H1 (cell line): ENCODE measurements around the gene TSHZ2. TPM values are rescaled to one million over a fixed set of nuclear protein-coding genes. Genes with fewer than 3 reads are reported as not detected.

ENCODE experiments used
- CTCF ChIA-PET: fragments of 300-600 bp; sonication (Branson Sonifier 250); formaldehyde crosslinking; loops from one replicate; lab custom pipeline; 2021; ENCODE audit not compliant: partially characterized antibody; lab: Charles Lee
- POLR2A ChIA-PET: fragments of 300-600 bp; sonication (Branson Sonifier 250); formaldehyde crosslinking; loops from one replicate; lab custom pipeline; 2021; ENCODE audit warnings: inconsistent platforms; ENCODE audit not compliant: partially characterized antibody; lab: Charles Lee
- DNase-seq, 2 experiments: peaks; one replicate each; pipeline versions ENCODE4 v3.0.0 to v3.0.0-alpha.2; 2010 to 2022; ENCODE audit warnings: low spot score in 2 of 2, low read depth in 1 of 2, mixed read lengths in 1 of 2
- FAIRE-seq: peaks from 2 replicates; lab custom pipeline; 2011; peaks lifted over from hg19 to GRCh38; lab: Jason Lieb, UNC
- H2AFZ ChIP-seq: 2 replicates; pipeline ENCODE4 v1.8.1; 2012; ENCODE audit warnings: low read length, inconsistent platforms
- H2AK5ac ChIP-seq: 2 replicates; pipeline ENCODE4 v1.6.1; 2013; ENCODE audit warnings: low read depth, low read length
- H2BK120ac ChIP-seq: replicated peaks from 2 replicates; pipeline ENCODE3; 2013; ENCODE audit warnings: low read depth, low read length, inconsistent platforms
- H2BK12ac ChIP-seq: 2 replicates; pipeline ENCODE4 v1.6.1; 2013; ENCODE audit warnings: low read depth, low read length
- H2BK15ac ChIP-seq: 2 replicates; pipeline ENCODE4 v1.6.1; 2013; ENCODE audit warnings: low read length
- H2BK20ac ChIP-seq: 2 replicates; pipeline ENCODE4 v1.6.1; 2013; ENCODE audit warnings: low read length
- H2BK5ac ChIP-seq: 2 replicates; pipeline ENCODE4 v1.6.1; 2013; ENCODE audit warnings: low read depth, low read length
- H3K14ac ChIP-seq: 2 replicates; pipeline ENCODE4 v1.6.1; 2013; ENCODE audit warnings: inconsistent platforms; ENCODE audit not compliant: insufficient read length
- H3K18ac ChIP-seq: 2 replicates; pipeline ENCODE4 v1.6.1; 2013; ENCODE audit warnings: low read length; ENCODE audit errors: extremely low read depth
- H3K23ac ChIP-seq: 2 replicates; pipeline ENCODE4 v1.6.1; 2013; ENCODE audit warnings: inconsistent platforms; ENCODE audit not compliant: insufficient read length
- H3K23me2 ChIP-seq: 2 replicates; pipeline ENCODE4 v1.6.1; 2013; ENCODE audit warnings: low read depth, low read length
- H3K27ac ChIP-seq: 2 replicates; pipeline ENCODE4 v1.6.1; 2011; ENCODE audit warnings: low read depth, low read length, inconsistent platforms
- H3K27me3 ChIP-seq, 4 experiments: replicated peaks in 1 of 4; 1 replicate in 1 of 4; 2 replicates in 3 of 4; pipeline versions ENCODE4 v1.6.1 to v1.8.1; 2011 to 2013; ENCODE audit warnings: low read length in 3 of 4, mild to moderate bottlenecking in 3 of 4, inconsistent platforms in 2 of 4, mixed read lengths in 2 of 4, moderate library complexity in 1 of 4; ENCODE audit not compliant: control insufficient read depth in 3 of 4, insufficient read depth in 3 of 4; ENCODE audit errors: extremely low read depth in 1 of 4
- H3K36me3 ChIP-seq, 4 experiments: 2 replicates each; pipeline versions ENCODE4 v1.6.1 to v1.8.1; 2011 to 2013; ENCODE audit warnings: mild to moderate bottlenecking in 4 of 4, low read length in 3 of 4, moderate library complexity in 2 of 4, control low read depth in 1 of 4, inconsistent platforms in 1 of 4; ENCODE audit not compliant: insufficient read depth in 4 of 4, control insufficient read depth in 2 of 4
- H3K4ac ChIP-seq: replicated peaks from 2 replicates; pipeline ENCODE3; 2013; ENCODE audit warnings: low read length, low read depth, mixed read lengths, inconsistent platforms; ENCODE audit not compliant: insufficient read length
- H3K4me1 ChIP-seq, 4 experiments: replicated peaks in 1 of 4; 1 replicate in 1 of 4; 2 replicates in 3 of 4; pipeline versions ENCODE4 v1.6.1 to v1.8.1; 2011 to 2013; ENCODE audit warnings: low read length in 3 of 4, inconsistent platforms in 2 of 4, mixed read lengths in 1 of 4; ENCODE audit not compliant: insufficient read depth in 4 of 4, control insufficient read depth in 3 of 4
- H3K4me2 ChIP-seq, 2 experiments: 2 replicates each; pipeline versions ENCODE4 v1.6.1 to v1.8.1; 2011 to 2013; ENCODE audit warnings: low read depth in 2 of 2, low read length in 2 of 2, control low read depth in 1 of 2, inconsistent platforms in 1 of 2, mild to moderate bottlenecking in 1 of 2; ENCODE audit not compliant: insufficient read depth in 1 of 2
- H3K4me3 ChIP-seq, 4 experiments: fragments of 200-600, 300-600 bp in 1 of 4; sonication (generic), shearing (Covaris generic), sonication (Bioruptor Twin) in 1 of 4; 2 replicates each; pipeline versions ENCODE4 v1.5.1 to v1.8.1; 2011 to 2016; ENCODE audit warnings: low read length in 4 of 4, low read depth in 3 of 4, control low read depth in 2 of 4, inconsistent platforms in 2 of 4, mild to moderate bottlenecking in 2 of 4, mixed read lengths in 1 of 4, moderate library complexity in 1 of 4; ENCODE audit not compliant: insufficient read depth in 2 of 4; ENCODE audit errors: extremely low read depth in 1 of 4
- H3K56ac ChIP-seq: replicated peaks from 2 replicates; pipeline ENCODE3; 2013; ENCODE audit warnings: low read depth, mild to moderate bottlenecking, mixed read lengths, low read length, inconsistent platforms; ENCODE audit not compliant: insufficient read length
- H3K79me1 ChIP-seq: 2 replicates; pipeline ENCODE4 v1.6.1; 2013; ENCODE audit warnings: low read depth, low read length, control low read depth
- H3K79me2 ChIP-seq, 2 experiments: 2 replicates each; pipeline versions ENCODE4 v1.6.1 to v1.8.1; 2012 to 2013; ENCODE audit warnings: low read length in 2 of 2, mild to moderate bottlenecking in 2 of 2, inconsistent platforms in 1 of 2; ENCODE audit not compliant: insufficient read depth in 2 of 2, control insufficient read depth in 1 of 2
- H3K9ac ChIP-seq, 4 experiments: replicated peaks in 1 of 4; 1 replicate in 1 of 4; 2 replicates in 3 of 4; pipeline versions ENCODE4 v1.6.1 to v1.8.1; 2011 to 2013; ENCODE audit warnings: low read depth in 3 of 4, low read length in 3 of 4, control low read depth in 2 of 4, mild to moderate bottlenecking in 2 of 4, moderate library complexity in 2 of 4, inconsistent platforms in 1 of 4; ENCODE audit errors: extremely low read depth in 1 of 4
- H3K9me3 ChIP-seq, 2 experiments: 2 replicates each; pipeline versions ENCODE4 v1.6.1 to v1.8.1; 2012 to 2013; ENCODE audit warnings: mild to moderate bottlenecking in 2 of 2, moderate library complexity in 2 of 2, control low read depth in 1 of 2, inconsistent platforms in 1 of 2, low read depth in 1 of 2, low read length in 1 of 2, mixed read lengths in 1 of 2; ENCODE audit not compliant: insufficient read depth in 2 of 2
- H4K20me1 ChIP-seq, 2 experiments: replicated peaks in 1 of 2; 2 replicates each; pipeline versions ENCODE3 to v1.8.1; 2011 to 2013; ENCODE audit warnings: inconsistent platforms in 2 of 2, low read length in 2 of 2, mild to moderate bottlenecking in 1 of 2; ENCODE audit not compliant: insufficient read depth in 2 of 2, control insufficient read depth in 1 of 2
- H4K5ac ChIP-seq: 2 replicates; pipeline ENCODE4 v1.6.1; 2013; ENCODE audit warnings: low read length, low read depth, mixed read lengths, inconsistent platforms; ENCODE audit not compliant: insufficient read length
- H4K8ac ChIP-seq: 2 replicates; pipeline ENCODE4 v1.8.0; 2013; ENCODE audit warnings: mild to moderate bottlenecking, moderate library complexity, low read length, inconsistent platforms; ENCODE audit not compliant: insufficient read depth; ENCODE audit errors: extremely low read depth
- H4K91ac ChIP-seq: replicated peaks from 2 replicates; pipeline ENCODE3; 2013; ENCODE audit warnings: low read length, mixed read lengths, inconsistent platforms; ENCODE audit not compliant: insufficient read length
- BACH1 ChIP-seq: IDR thresholded peaks from 2 replicates; pipeline ENCODE4 v1.6.1; 2012; ENCODE audit warnings: low read length, improper control_type of control experiment
- BCL11A ChIP-seq, 2 experiments: IDR thresholded peaks; one replicate each; pipeline ENCODE4 v1.6.1; 2011; ENCODE audit warnings: low read depth in 2 of 2, low read length in 2 of 2, mild to moderate bottlenecking in 2 of 2
- CEBPB ChIP-seq: IDR thresholded peaks from 2 replicates; pipeline ENCODE4 v1.6.1; 2012; ENCODE audit warnings: low read depth, low read length
- EZH2 ChIP-seq: fragments of 200-600 bp; sonication (generic); IDR thresholded peaks from 2 replicates; pipeline ENCODE4 v1.7.1; 2012; ENCODE audit warnings: low read depth, mild to moderate bottlenecking, moderate library complexity, low read length, inconsistent platforms; ENCODE audit not compliant: severe bottlenecking
- HDAC6 ChIP-seq: IDR thresholded peaks from one replicate; pipeline ENCODE4 v1.7.1; 2012; ENCODE audit warnings: low read depth, mild to moderate bottlenecking, inconsistent platforms, low read length, moderate library complexity
- KDM1A ChIP-seq: fragments of 200-600, 300-600 bp; sonication (generic); IDR thresholded peaks from 2 replicates; pipeline ENCODE4 v1.7.1; 2016; ENCODE audit warnings: mild to moderate bottlenecking, low read length, borderline replicate concordance
- NRF1 ChIP-seq: IDR thresholded peaks from 2 replicates; pipeline ENCODE4 v1.6.1; 2011; ENCODE audit warnings: mild to moderate bottlenecking, low read depth, low read length, improper control_type of control experiment
- PHF8 ChIP-seq: fragments of 200-600 bp; sonication (generic); conservative IDR thresholded peaks from 2 replicates; pipeline ENCODE4 v1.7.1; 2012; ENCODE audit warnings: low read depth, mild to moderate bottlenecking, inconsistent platforms, low read length, moderate library complexity
- POLR2AphosphoS5 ChIP-seq: IDR thresholded peaks from 2 replicates; pipeline ENCODE4 v1.6.1; 2011; ENCODE audit warnings: low read depth, low read length
- SAP30 ChIP-seq: fragments of 300-600 bp; sonication (generic); IDR thresholded peaks from 2 replicates; pipeline ENCODE4 v1.7.1; 2012; ENCODE audit warnings: low read length, moderate library complexity, mild to moderate bottlenecking, inconsistent platforms; ENCODE audit not compliant: insufficient read depth, insufficient replicate concordance
- SIN3A ChIP-seq, 2 experiments: IDR thresholded peaks in 1 of 2; conservative IDR thresholded peaks in 1 of 2; 2 replicates each; pipeline ENCODE4 v1.6.1; 2011 to 2012; ENCODE audit warnings: low read length in 2 of 2, improper control_type of control experiment in 1 of 2, low read depth in 1 of 2, mild to moderate bottlenecking in 1 of 2
- SRF ChIP-seq: IDR thresholded peaks from 2 replicates; pipeline ENCODE4 v1.6.1; 2011; ENCODE audit warnings: mild to moderate bottlenecking, low read depth, low read length, moderate library complexity
- SUZ12 ChIP-seq: fragments of 200-600 bp; sonication (generic); IDR thresholded peaks from 2 replicates; pipeline ENCODE4 v1.6.1; 2012; ENCODE audit warnings: mild to moderate bottlenecking, inconsistent platforms, low read length, moderate library complexity, mixed read lengths
- WGBS, 2 experiments: shearing (Covaris generic) in 1 of 2; methylation state at CpG; one replicate each; pipeline versions ENCODE4 v1.1.6 to v1.1.7; 2013 to 2015; ENCODE audit warnings: low lambda C conversion rate in 2 of 2, mixed read lengths in 2 of 2, inconsistent platforms in 1 of 2, low coverage in 1 of 2, missing lambda C conversion rate in 1 of 2; ENCODE audit not compliant: insufficient replicate concordance in 2 of 2, insufficient coverage in 1 of 2, insufficient read length in 1 of 2; ENCODE audit errors: extremely low coverage in 1 of 2, missing lambda C conversion rate in 1 of 2; 5-methylcytosine and 5-hydroxymethylcytosine counted together
- polyA plus RNA-seq, 7 experiments: library from polyadenylated mRNA; depleted of rRNA in 3 of 7; stranded (reverse) in 5 of 7; unstranded in 2 of 7; fragments of >200 nt in 5 of 7; fragments of 200-250 nt in 2 of 7; gene quantifications; 1 replicate in 5 of 7; 2 replicates in 1 of 7; 4 replicates in 1 of 7; pipeline versions ENCODE4 v1.2.1 to v1.2.3, GENCODE V29; 2011 to 2013; ENCODE audit warnings: missing spikeins in 2 of 7, mixed read lengths in 2 of 7
- total RNA-seq: library from RNA; stranded (reverse); fragmentation: NEBNext Ultra II Directional; extraction: Animal tissue kit (Norgen Biotek cat#: 25700); gene quantifications from 2 replicates; pipeline ENCODE4 v1.2.1, GENCODE V29; 2021

Gene TSHZ2
- total and polyA plus RNA-seq, 2 of the 8 experiments (the other 6 are each of a cell fraction or from before 2014, with no cell fraction given) = 0.14 to 0.30 TPM

DNA sequence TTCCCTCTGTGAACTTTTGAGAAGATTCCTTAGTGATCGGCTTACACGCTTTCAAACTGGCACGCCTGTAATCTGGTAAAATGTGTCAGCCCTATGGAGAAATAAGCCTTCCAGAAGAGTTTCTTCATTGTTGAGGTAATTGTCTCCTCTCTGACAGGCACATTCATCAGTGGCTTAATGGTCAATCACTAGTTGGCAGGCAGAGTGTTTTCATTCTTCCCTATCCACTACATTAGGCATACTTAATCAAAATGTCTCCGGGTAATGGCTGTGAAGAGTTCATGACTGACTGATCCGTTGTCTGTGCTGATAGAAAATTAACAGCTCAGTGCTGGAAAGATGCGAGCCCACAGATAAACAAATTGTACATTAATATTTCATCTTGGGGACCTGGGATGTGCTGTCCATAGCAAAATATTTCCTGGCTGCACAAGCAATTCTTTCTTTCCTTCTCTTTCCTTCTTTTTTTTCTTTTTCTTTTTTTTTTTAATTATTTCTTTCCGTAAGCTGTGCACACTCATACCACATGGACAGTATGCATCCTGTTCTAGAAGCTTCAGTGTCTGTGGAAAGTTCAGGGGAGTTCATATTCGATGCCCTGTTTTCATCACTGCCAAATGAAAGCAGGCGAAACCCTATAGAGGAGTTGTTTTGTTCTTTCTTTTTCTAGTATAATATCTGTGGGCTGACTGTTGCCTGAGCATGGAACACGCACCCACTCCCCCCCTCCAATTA is 31.4 kb downstream of the TSHZ2 start:
- Histone ChIP-seq H3K79me1 (no peaks in the 10 kb centered on the region), H3K23me2 (no peaks in the 10 kb centered on the region; the same call in 1 of the 2 replicates), H2BK12ac (no peak overlapping the region), H3K23ac (no peak overlapping the region), H3K14ac (no peak overlapping the region), H2BK15ac (no peak overlapping the region), H3K4ac (no peak overlapping the region), H3K4me3 (no peak overlapping the region), H3K9ac (no peak overlapping the region), H2AK5ac (no peak overlapping the region), H3K18ac (no peak overlapping the region), H4K8ac (no peak overlapping the region), H2BK120ac (no peak overlapping the region), H3K27ac (no peak overlapping the region), H4K20me1 (no peaks in the 10 kb centered on the region), H3K79me2 (no peaks in the 10 kb centered on the region), H3K36me3 (no peaks in the 10 kb centered on the region; a peak in 1 of 8 replicates), H3K4me2 (no peak overlapping the region), H2BK20ac (no peak overlapping the region), H3K27me3 (no peaks in the 10 kb centered on the region), H3K4me1 (no peaks in the 10 kb centered on the region), H3K56ac (no peak overlapping the region), H3K9me3 (no peaks in the 10 kb centered on the region), H4K5ac (no peak overlapping the region), H2BK5ac (no peak overlapping the region), H2AFZ (no peak overlapping the region), H4K91ac (no peak overlapping the region)
- CTCF ChIA-PET = interaction anchor here (0.6 to 1.0 kb wide), 2 partner anchors 205 to 961 kb away, joined by 3 read pairs; no protein-coding TSS in a partner anchor
- DNase-seq = no peak
- WGBS, 2 experiments = 86% methylated on average over 10 of the region's 10 CpGs; no CpG with 5 or more reads in 1 of the 2 experiments
- FAIRE-seq = no peak
- POLR2A ChIA-PET = no interaction called here
- no peak for TF ChIP-seq PHF8
- no peak for TF ChIP-seq POLR2AphosphoS5
- TF ChIP-seq SRF = no peak
- no peak for TF ChIP-seq KDM1A
- TF ChIP-seq CEBPB = no peak
- TF ChIP-seq BCL11A (IDR thresholded peaks at IDR 0.05; ENCODE audit: low read depth in 2 of 2, low read length in 2 of 2) = no peak
- no peak for TF ChIP-seq HDAC6
- TF ChIP-seq SIN3A (conservative IDR thresholded peaks at IDR 0.05 in 1 of 2, IDR thresholded peaks at IDR 0.05 in 1 of 2; ENCODE audit: low read depth in 1 of 2, low read length in 2 of 2) = no peak
- no peak for TF ChIP-seq BACH1
- no peak for TF ChIP-seq NRF1
- TF ChIP-seq EZH2 = no peak
- TF ChIP-seq SAP30 = no peak
- no peak for TF ChIP-seq SUZ12
